GM06990 (cell line): ENCODE measurements around the gene CASP1.

Experiments
- DNase-seq: peaks from one replicate; pipeline ENCODE4 v3.0.0-alpha.2; 2011; ENCODE audit not compliant: insufficient read length; ENCODE audit errors: extremely low read depth
- H3K27me3 ChIP-seq: replicated peaks from 2 replicates; pipeline ENCODE4 v1.6.0; 2011; ENCODE audit warnings: low read length; ENCODE audit not compliant: control insufficient read depth, insufficient read depth
- H3K36me3 ChIP-seq: 2 replicates; pipeline ENCODE4 v1.5.1; 2011; ENCODE audit warnings: low read length; ENCODE audit not compliant: control insufficient read depth, insufficient read depth
- H3K4me3 ChIP-seq: replicated peaks from 2 replicates; pipeline ENCODE4 v1.5.1; 2011; ENCODE audit warnings: low read depth, mild to moderate bottlenecking, control low read depth, low read length
- CTCF ChIP-seq: IDR thresholded peaks from 2 replicates; pipeline ENCODE4 v1.5.1; 2011; ENCODE audit warnings: low read length, control low read depth, mild to moderate bottlenecking, inconsistent platforms; ENCODE audit not compliant: insufficient read depth, poor library complexity, severe bottlenecking

Gene CASP1

GRCh38 chr11:105033781-105034180, 1.2 kb downstream of the CASP1 start:
- no peak for DNase-seq
- no peak for TF ChIP-seq CTCF
- Histone ChIP-seq H3K36me3 (peaks cover 2% of the 10 kb centered on the region; the same call in 1 of the 2 replicates), H3K4me3 (peak overlapping the region; percentile 58), H3K27me3 (no peaks in the 10 kb centered on the region)

- Histone ChIP-seq H3K4me3 (peak overlapping the region; percentile 23), H3K36me3 (peaks cover 2% of the 10 kb centered on the region; the same call in 1 of the 2 replicates), H3K27me3 (no peaks in the 10 kb centered on the region)
- DNase-seq = no peak
- no peak for TF ChIP-seq CTCF
Measured at GRCh38 chr11:105033343-105033742, 1.6 kb downstream of the CASP1 start.

GRCh38 chr11:105032495-105032894, 2.4 kb downstream of the CASP1 start:
- peaks cover 2% of the 10 kb centered on the region; the same call in 1 of the 2 replicates for H3K36me3 ChIP-seq
- no peak for DNase-seq
- no peak for TF ChIP-seq CTCF
- no peaks in the 10 kb centered on the region for H3K27me3 ChIP-seq
- H3K4me3 ChIP-seq = no peak overlapping the region; the same call in 1 of the 2 replicates

GRCh38 chr11:105027678-105028077, 7.3 kb downstream of the CASP1 start:
- TF ChIP-seq CTCF = no peak
- H3K27me3 ChIP-seq = no peaks in the 10 kb centered on the region
- peaks cover 2% of the 10 kb centered on the region; the same call in 1 of the 2 replicates for H3K36me3 ChIP-seq
- DNase-seq = no peak
- no peak overlapping the region for H3K4me3 ChIP-seq

GRCh38 chr11:105024394-105024793, 10.6 kb downstream of the CASP1 start:
- TF ChIP-seq CTCF = no peak
- Histone ChIP-seq H3K4me3 (no peak overlapping the region), H3K36me3 (no peaks in the 10 kb centered on the region; the same call in 1 of the 2 replicates), H3K27me3 (no peaks in the 10 kb centered on the region)
- DNase-seq = no peak

- H3K36me3 ChIP-seq = no peaks in the 10 kb centered on the region; the same call in 1 of the 2 replicates
- H3K27me3 ChIP-seq = no peaks in the 10 kb centered on the region
- no peak for DNase-seq
- H3K4me3 ChIP-seq = no peak within 1 kb of the TSS
- no peak for TF ChIP-seq CTCF
Measured at GRCh38 chr11:105023003-105023402, 11.9 kb downstream of the CASP1 start, which contains the start of gene CASP5. Gene CASP5, minus strand, starts transcription at chr11:105023168. Its CDS starts 32 bp downstream, at chr11:105023136.
